Activated effector memory CD4-positive, alpha-beta T cell treated with Interleukin-2 at 50 U/mL for 16 hours (primary cell): Measurements from ENCODE around the gene SCAPER.
"Not testable (repeated sequence)": the region's sequence is repeated elsewhere in the genome, so short reads cannot be mapped to it uniquely, and the experiment has no call there.

Experiments
- DNase-seq: peaks from one replicate; pipeline ENCODE4 v3.0.0-alpha.2; 2020

The SCAPER gene

DNA sequence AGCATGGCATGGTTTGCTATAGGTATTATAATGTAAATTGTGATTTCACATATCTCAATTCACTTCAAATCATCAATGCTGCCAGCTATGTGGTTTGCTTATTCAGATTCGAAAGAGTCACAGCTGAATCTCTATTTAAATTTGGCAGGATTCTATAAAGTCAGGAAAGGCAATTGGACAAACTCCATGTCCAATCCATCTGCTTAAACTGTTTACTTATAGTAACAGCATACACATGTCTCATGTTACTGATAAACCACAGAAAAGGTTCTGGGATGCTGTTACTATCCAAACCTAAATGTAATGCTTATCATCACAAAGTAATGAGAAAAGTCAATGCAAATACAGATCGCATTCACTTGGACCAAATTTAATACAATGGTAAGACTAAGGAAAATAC lies 338.9 kb downstream of the SCAPER start:
- no peak for DNase-seq

DNA sequence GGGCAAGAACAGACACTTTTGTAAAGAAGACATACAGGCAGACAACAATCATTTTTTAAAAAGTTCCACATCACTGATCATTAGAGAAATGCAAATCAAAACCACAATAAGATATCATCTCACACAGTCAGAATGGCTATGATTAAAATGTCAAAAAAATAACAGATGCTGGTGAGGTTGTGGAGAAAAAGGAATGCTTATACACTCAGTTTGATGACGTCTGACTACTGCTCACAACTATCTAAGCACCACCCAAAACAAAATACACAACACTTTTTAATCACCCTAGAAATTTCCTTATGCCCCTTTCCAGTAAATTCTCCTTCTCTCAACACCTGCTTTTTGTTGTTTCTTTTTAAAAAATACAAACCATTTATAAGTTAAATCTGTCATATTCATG lies 339.8 kb downstream of the SCAPER start:
- DNase-seq = no peak

DNA sequence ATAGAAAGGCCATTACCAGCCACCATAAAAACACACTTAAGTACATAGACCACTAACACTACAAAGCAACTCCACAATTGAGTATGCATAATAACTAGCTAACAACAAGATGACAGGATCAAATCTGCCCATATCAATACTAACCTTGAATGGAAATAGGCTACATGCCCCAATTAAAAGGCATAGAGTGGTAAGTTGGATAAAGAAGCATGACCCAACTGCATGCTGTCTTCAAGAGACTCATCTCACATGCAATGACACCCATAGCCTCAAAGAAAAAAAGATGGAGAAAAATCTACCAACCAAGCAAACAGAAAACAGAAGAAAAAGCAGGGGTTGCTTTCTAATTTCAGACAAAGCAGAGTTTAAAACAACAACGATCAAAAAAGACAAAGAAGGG lies 349.9 kb downstream of the SCAPER start:
- no peak for DNase-seq

DNA sequence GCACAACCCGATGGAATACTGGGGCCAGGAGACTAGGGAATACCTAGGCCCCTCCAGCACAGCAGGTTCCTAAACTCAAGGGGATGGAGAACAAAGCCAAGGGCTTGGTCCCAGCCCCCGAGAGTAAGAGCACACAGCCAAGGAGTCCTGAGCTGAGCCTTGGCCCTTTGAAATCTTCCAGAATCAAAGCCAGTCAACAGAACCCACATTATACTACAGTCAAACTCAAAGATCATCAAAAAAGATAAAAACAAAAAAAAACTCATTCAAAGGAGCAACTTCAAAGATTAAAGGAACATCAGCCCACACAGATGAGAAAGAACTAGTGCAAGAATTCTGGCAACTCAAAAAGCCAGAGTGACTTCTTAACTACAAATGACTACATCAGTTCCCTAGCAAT lies 351.6 kb downstream of the SCAPER start:
- DNase-seq = no peak

DNA sequence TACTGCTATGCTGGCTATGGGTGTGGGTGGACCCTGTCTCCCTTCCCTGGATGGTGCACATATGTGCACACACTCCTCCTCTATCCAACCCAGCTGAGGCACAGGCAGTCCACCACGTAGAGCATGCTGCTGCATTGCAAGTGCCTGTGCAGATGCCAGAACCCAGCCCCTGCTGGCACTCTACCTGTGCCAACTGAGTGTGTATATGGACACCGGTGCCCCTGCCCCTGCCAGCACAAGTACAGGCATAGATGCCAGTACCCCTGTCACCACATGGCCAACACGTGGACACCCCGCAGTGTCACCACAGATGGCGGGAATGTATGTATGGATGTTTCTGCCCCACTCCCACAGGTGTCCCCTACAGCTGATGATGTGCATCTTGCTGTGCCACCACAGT lies 352.0 kb downstream of the SCAPER start:
- no peak for DNase-seq

DNA sequence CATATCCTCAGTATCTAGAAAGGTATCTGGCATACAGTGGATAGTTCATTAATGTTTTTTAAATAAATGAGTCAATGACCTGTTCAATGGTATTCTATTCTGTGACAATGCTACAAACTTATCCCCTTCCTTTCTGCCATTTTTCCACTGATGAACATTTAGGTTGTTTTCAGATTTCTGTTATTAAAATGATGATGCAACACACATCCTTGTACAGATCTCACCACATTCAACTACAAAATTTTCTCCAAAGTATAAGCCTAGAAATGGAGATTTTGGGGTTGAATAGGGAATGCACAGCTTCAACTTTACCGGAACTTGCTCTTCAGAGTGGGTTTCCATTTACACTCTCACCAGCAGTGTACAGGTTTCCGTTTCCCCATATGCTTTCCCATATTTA lies 358.3 kb downstream of the SCAPER start:
- no peak for DNase-seq

DNA sequence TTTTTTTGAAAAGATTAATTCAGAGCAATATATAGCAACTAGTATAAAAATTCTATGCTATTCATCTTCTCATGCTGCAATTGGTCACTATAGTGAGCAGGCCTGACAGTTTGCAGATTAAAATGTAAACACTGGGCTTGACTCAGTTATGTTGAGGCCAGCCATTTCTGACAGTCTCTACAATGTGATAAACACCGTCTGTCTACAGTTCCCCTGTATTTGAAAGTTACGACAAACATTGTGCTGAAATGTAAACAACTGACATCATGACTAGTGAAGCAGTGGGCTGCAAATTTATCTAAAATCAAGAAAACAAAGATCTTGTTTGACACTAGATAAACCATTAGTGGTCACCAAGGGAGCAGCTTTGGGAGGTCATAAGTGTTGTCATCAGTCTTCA lies 371.1 kb downstream of the SCAPER start:
- no peak for DNase-seq

DNA sequence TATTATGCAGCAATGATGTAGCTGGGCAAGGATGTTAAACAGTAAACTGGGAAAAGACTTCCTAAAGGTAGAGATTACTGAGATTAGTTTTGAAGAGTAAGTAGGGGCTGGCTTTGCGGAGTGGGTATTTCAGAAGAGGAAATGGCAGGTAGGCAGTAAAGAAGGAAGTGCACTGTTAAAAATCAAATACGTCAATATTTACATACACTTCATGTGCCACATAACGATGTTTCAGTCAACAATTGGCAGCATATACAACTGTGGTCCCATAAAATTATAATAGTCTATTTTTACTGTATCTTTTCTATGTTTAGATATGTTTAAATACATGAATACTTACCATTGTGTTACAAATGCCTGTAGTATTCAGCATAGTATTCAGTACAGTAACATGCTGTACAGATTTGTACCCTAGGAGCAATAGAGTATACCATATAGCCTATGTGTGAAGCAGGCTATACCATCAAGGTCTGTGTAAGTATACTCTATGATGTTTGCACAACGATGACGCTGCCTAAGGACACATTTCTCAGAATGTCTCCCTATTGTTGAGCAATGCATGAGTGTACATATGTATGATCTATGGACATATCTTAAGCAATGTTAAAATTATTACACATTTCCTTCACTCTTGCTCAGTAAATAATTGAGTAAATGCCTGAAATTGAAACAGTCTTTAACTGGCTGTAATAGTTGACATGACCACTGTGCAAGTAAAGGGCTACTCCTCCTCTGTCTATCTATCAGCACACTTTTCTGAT lies 371.9 kb downstream of the SCAPER start:
- no peak for DNase-seq

DNA sequence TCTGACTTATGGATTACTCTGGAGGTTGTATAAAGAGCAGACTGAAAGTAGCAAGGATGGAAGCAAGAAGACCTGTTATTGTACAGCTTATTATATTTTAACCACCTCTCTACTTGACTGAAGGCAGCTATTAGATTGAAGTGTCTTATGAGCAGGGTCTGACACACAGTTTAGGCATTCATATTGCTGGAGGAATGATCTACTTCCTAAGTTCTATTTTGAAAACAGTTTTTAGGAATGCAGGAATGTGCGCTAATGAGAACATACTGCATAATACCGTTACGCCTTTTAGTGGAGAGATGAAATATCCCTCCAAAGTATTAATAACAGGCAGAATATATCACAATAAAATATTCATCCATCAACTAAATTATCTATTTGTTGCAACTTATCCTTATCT lies 375.2 kb downstream of the SCAPER start:
- no peak for DNase-seq

DNA sequence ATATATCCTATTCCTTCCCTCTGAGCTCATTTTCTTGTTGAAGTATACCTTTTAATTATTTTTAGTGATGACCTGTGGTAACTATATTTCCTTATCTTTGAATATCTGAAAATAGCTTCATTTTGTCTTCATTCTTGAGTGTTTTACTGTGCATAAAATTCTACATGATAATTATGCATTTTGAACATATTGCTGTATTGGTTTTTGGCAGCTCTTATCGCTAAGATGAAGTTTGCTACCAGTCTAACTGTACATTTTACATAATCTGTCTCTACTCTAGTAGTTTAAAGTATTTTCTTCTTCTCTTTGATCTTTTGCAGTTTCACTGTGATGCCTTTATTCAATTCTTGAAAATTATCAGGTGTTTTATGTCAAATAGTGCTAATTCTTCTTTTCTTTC lies 379.0 kb downstream of the SCAPER start:
- no peak for DNase-seq

DNA sequence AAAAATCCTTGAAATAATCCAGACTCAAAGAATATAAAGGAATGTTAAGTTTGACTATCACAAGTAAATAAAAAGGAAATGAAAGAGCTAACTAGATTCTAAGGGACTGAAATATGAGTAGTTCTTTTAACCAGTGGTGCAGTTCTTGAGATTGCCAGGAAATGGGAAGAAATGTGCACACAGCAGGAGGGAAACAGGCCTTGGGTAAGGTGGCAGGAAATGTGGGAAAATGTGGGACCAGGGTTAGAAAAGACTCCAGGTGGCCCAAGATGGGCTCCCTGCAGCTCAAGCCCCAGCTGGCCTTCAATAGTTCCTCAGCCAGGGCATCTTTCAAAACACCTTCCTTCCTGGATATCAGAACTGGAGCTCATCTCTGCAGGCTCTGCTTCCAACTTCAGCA lies 387.2 kb downstream of the SCAPER start:
- DNase-seq = no peak

DNA sequence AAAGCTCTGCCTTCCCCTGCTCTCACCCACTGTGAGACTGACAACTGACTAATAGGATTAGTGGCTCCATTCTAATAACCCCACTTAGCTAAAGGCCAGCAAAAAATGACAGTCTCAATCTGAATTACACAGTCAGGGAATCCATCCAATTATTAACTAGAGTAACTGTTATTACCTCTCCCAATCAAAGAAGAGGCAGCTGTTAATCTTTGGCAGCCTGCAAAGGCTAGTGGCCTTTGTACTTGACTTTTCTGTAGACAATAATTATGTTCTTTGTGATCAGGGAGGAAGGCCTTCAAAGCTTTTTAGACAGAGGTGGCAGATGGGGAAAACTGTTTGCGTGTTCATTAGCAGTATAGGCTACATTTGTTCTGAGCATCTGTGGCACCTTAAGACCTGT lies 390.9 kb downstream of the SCAPER start:
- no peak for DNase-seq

DNA sequence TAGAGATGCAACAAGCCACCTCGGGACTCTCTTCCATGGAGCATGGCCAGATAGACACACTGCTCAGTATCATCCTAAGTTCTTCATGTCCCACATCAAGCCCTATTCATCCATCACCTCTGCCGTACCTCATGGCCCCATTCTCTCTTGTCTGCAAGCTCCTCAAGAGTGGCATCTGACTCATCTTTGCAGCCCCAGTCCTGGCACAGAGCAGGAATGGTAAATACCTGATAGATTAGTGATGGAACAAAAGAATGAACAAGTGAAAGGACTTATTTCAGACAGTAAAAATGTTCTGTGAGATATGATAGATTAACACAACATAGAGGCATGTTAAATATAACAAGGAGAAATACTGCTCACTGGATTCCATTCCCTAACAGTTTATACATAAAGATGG lies 392.2 kb downstream of the SCAPER start:
- DNase-seq = no peak

DNA sequence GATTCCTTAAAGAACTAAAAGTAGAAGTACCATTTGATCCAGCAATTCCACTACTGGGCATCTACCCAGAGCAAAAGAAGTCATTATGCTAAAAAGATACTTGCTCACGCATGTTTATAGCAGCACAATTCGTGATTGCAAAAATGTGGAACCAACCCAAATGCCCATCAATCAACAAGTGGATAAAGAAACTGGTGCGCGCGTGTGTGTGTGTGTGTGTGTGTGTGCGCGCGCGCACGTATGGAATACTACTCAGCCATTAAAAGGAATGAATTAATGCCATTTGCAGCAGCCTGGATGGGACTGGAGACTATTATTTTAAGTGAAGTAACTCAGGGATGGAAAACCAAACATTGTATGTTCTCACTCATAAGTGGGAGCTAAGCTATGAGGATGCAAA lies 394.5 kb downstream of the SCAPER start:
- not testable (repeated sequence) for DNase-seq

DNA sequence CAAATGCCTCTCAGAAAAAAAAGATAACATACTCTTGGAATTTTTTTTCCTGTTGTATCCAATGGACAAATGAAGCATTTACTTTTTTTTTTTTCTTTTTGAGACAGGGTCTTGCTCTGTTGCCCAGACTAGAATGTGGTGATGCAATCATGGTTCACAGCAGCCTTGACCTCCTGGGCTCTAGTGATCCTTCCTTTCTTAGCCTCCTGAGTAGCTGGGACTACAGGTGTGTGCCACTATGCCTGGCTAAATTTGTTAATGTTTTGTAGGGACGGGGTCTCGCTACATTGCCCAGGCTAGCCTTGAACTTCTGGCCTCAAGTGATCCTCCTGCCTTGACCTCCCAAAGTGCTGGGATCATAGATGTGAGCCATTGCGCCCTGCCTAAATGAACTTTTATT lies 401.3 kb downstream of the SCAPER start:
- no peak for DNase-seq

DNA sequence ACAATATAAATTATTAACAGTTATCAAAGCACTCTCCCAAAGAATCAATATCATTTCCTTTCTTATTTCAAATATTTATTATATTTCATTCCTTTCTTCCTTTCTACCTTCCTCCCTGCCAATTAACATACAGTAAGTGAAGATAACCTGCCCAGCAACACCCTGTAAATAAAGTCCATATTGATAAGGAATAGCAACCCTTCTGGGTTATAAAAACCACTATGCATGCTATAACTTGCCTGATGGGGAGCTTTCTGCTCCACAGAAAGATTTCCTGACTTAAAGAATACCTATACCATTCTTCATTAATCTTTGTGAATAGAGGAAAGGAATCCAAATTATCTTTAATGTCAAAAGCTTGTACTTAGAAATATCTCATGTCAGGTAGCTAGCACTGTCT lies 402.0 kb downstream of the SCAPER start:
- no peak for DNase-seq

DNA sequence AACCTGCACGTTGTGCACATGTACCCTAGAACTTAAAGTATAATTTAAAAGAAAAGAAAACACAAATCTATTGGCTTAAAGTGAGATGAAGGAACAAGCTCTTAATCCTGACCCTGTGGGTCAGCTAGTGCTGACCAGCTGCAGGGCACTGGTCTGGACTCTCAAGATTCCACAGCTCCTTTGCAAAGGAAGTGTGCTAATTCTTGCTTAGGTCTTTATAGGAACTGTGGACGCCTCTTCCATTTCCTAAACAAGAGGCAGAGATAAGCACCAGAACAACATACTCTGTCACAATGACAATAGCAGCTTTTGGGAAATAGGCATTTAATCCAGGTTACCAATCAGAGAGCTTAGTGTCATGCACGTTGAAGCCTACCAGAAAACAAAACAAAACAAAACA lies 402.5 kb downstream of the SCAPER start:
- DNase-seq = no peak

DNA sequence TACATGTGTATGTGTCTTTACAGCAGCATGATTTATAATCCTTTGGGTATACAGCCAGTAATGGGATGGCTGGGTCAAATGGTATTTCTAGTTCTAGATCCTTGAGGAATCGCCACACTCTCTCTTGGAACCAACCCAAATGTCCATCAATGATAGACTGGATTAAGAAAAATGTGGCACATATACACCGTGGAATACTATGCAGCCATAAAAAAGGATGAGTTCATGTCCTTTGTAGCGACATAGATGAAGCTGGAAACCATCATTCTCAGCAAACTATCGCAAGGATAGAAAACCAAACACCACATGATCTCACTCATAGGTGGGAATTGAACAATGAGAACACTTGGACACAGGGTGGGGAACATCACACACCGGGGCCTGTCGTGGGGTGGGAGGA lies 403.0 kb downstream of the SCAPER start:
- DNase-seq = not testable (repeated sequence)

DNA sequence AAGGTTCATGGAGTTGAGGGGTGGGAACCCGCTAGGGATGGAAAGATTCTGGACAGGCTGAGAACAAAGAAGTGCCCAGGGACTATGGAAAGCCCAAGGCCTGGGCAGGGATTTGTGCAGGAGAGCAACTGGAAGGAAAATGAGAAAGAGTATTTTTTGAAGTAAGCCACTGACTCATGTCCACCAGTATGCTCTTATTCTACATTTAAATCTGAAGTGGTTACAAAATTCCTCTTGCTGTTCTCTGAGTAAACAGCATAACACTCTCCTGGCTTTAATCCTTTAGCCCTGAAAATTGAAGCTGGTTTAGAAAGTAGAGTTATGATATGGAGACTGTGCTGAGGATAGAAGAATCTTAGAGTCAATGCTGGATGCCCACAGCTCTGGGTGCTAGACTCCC lies 403.4 kb downstream of the SCAPER start:
- no peak for DNase-seq

DNA sequence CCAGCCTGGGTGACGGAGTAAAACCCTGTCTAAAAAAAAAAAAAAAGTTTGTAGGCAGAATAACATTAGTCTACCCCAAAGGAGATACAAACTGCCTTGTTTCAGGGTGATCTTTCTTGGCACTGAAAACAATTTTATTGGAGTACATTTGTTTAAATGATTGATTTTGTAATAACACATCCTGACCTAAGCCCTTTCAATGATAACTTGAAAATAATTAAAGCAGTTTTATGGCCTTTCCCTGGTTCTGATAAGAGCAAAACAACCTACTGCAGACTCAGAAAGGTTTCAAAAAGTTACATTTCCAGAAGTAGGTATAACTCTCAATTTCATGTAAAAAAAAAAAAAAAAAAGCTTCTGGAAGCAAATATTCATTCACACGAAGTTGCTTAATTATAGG lies 404.1 kb downstream of the SCAPER start:
- DNase-seq = no peak

DNA sequence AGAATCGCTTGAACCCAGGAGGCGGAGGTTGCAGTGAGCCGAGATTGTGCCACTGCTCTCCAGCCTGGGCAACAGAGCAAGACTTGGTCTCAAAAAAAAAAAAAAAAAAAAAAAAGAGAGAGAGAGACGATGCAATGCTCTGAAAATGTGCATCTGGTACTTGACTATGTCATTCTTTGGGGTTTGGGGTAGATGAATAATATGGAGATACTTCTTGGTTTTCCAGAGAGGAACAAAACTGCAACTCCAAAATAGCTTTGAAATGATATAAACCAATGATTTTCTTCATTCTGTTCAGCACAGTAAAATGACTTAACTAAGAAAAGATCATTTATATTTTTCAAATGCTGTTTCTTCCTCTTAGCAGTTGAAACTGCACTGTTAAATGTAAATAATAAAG lies 409.7 kb downstream of the SCAPER start:
- DNase-seq = no peak

DNA sequence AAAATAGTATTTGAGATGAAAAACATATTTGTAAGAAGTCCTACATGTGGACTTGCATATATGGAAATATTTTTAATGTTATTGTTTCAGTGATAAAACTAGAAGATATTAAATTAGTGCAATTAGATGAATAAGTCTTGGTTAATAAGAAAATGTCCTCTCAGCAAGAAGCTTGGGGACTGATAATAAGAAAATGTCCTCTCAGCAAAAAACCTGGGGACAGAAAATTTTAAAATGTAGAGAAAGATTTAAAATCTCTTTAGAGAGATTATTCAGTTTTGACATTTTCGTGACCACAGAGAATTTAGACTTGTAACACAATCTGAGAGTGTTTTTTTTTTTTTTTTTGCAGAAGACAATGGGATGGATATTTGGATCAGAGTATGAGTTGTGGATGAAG lies 412.6 kb downstream of the SCAPER start:
- no peak for DNase-seq

DNA sequence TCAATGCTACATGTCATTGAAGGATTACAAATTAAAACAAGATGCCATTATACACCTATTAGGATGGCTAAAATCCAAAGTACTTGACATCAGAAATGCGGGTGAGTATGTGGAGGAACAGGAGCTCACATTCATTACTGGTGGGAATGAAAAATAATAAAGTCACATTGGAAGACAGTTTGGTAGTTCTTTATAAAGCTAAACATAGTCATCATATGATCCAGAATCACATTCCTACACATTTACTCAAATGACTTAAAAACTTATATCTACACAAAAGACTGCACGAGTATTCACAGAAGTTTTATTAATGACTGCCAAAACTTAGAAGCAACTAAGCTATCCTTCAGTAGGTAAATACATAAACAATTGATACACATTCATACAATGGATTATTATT lies 421.4 kb downstream of the SCAPER start:
- DNase-seq = no peak

DNA sequence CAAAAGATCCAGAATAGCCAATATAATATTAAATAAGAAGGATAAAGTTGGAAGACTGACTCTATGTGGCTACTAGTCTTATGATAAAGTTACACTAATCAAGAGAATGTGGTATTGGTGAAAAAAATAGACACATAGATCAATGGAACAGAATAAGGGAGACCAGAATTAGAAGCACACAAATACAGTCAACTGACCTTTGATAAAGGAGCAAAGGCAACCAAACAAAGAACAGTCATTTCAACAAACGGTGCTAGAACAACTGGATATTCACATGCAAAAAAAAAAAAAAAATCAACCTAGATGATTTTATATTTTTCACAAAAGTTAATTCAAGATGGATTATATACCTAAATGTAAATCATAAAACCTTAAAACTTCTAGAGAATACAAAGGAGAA lies 422.1 kb downstream of the SCAPER start:
- no peak for DNase-seq

DNA sequence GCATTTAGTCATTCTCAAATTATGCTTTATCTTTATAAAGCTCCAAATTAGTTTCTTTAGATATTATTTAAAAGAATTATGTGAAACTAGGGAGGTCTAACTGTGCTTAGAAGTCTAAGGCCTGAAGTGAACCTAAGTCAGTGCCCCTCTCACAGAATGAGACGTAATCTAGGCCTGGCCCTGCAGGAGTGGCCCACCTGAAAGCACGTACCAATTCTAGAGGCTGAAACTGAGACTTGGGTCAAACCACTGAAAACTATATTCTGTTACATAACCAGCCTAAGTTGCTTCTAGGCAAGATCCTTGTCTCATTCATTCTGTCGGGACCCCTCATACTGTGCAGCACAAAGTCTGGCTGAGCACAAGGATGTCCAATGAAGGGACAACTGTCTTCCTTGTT lies 424.9 kb downstream of the SCAPER start:
- no peak for DNase-seq

DNA sequence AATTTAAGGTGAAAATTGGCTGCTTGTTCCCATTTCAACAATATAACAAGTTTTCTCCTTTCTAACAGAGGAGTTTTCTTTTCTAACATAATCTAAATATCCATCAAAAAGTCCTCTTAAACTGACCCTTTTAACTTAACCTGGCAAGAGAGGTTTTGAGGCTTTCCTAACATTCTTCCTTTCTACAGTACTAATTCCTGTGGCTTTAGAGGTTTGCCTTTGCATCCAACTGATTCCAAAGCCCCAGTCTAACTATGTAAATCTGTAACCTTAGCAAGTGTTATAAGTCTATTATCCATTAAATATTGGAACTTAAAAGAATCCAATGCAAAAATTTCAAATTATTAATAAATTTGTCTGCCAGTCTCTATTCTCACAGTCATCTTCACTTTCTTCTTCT lies 434.4 kb downstream of the SCAPER start:
- DNase-seq = no peak
